Common myeloid progenitor, CD34-positive (primary cell): ENCODE measurements around the gene PKD2. TPM values are rescaled to one million over a fixed set of nuclear protein-coding genes. Genes with fewer than 3 reads are reported as not detected.

Experiments
- CTCF ChIA-PET: fragments of 350-600 bp; sonication (Branson Sonifier 250); formaldehyde crosslinking; loops from one replicate; lab custom pipeline; 2021; ENCODE audit warnings: antibody characterized with exemption; lab: Charles Lee
- POLR2A ChIA-PET: fragments of 350-600 bp; sonication (Branson Sonifier 250); formaldehyde crosslinking; loops from one replicate; lab custom pipeline; 2021; ENCODE audit warnings: antibody characterized with exemption; lab: Charles Lee
- DNase-seq, 3 donors: peaks; one replicate each; pipeline versions ENCODE4 v3.0.0 to v3.0.0-alpha.2; 2013
- H3K27ac ChIP-seq, 2 experiments: 1 replicate in 1 of 2; 2 replicates in 1 of 2; pipeline ENCODE4 v1.7.0; 2013; ENCODE audit warnings: inconsistent platforms in 2 of 2, low read length in 2 of 2, mild to moderate bottlenecking in 2 of 2, low read depth in 1 of 2, moderate library complexity in 1 of 2; ENCODE audit not compliant: severe bottlenecking in 2 of 2, insufficient read depth in 1 of 2, poor library complexity in 1 of 2
- H3K27me3 ChIP-seq, 5 experiments: replicated peaks in 2 of 5; 1 replicate in 3 of 5; 2 replicates in 2 of 5; pipeline versions ENCODE4 v1.6.1 to v1.7.0; 2013; ENCODE audit warnings: low read length in 4 of 5, mild to moderate bottlenecking in 2 of 5, moderate library complexity in 2 of 5, inconsistent platforms in 1 of 5; ENCODE audit not compliant: insufficient read depth in 5 of 5, control insufficient read depth in 4 of 5
- H3K36me3 ChIP-seq, 4 experiments: 1 replicate in 2 of 4; 2 replicates in 2 of 4; pipeline versions ENCODE4 v1.6.1 to v1.7.0; 2013; ENCODE audit warnings: low read length in 3 of 4, control low read depth in 1 of 4, mild to moderate bottlenecking in 1 of 4; ENCODE audit not compliant: control insufficient read depth in 4 of 4, insufficient read depth in 4 of 4
- H3K4me1 ChIP-seq, 4 experiments: 1 replicate in 3 of 4; 2 replicates in 1 of 4; pipeline versions ENCODE4 v1.6.1 to v1.7.1; 2013; ENCODE audit warnings: low read length in 3 of 4, mild to moderate bottlenecking in 3 of 4, control low read depth in 1 of 4, inconsistent platforms in 1 of 4, moderate library complexity in 1 of 4; ENCODE audit not compliant: control insufficient read depth in 4 of 4, insufficient read depth in 4 of 4; ENCODE audit errors: control extremely low read depth in 1 of 4
- H3K4me3 ChIP-seq, 7 experiments: 1 replicate in 4 of 7; 2 replicates in 3 of 7; pipeline versions ENCODE4 v1.5.1 to v1.7.0; 2013; ENCODE audit warnings: mild to moderate bottlenecking in 7 of 7, low read length in 6 of 7, moderate library complexity in 6 of 7, inconsistent platforms in 2 of 7, low read depth in 2 of 7, control low read depth in 1 of 7; ENCODE audit not compliant: insufficient read depth in 4 of 7, control insufficient read depth in 1 of 7; ENCODE audit errors: extremely low read depth in 1 of 7
- H3K9me3 ChIP-seq, 5 experiments: 1 replicate in 4 of 5; 2 replicates in 1 of 5; pipeline versions ENCODE4 v1.6.1 to v1.7.1; 2013; ENCODE audit warnings: low read length in 4 of 5, mild to moderate bottlenecking in 2 of 5, inconsistent platforms in 1 of 5, low read depth in 1 of 5, moderate library complexity in 1 of 5; ENCODE audit not compliant: control insufficient read depth in 4 of 5, insufficient read depth in 2 of 5; ENCODE audit errors: control extremely low read depth in 1 of 5
- WGBS: methylation state at CpG from one replicate; pipeline ENCODE4 v1.1.5; 2013; ENCODE audit not compliant: insufficient coverage; 5-methylcytosine and 5-hydroxymethylcytosine counted together
- polyA plus RNA-seq: library from polyadenylated mRNA; unstranded; fragments of 120-200 nt; gene quantifications from one replicate; pipeline ENCODE4 v1.2.1, GENCODE V29; 2013

PKD2 gene
- 37.7 TPM for polyA plus RNA-seq

- Histone ChIP-seq H3K9me3 (no peaks in the 10 kb centered on the region), H3K36me3 (no peaks in the 10 kb centered on the region), H3K27me3 (no peaks in the 10 kb centered on the region), H3K27ac (peak within 1 kb of the TSS; percentile 62 to 71), H3K4me3 (peak within 1 kb of the TSS; percentile 78 to 93 (median 86)), H3K4me1 (peaks cover 31 to 50% (median 40%) of the 10 kb centered on the region in 4 experiments)
- POLR2A ChIA-PET = no interaction called here
- WGBS = under 1% methylated on average over 87 of the region's 116 CpGs
- DNase-seq = peak; percentile 66 to 84 (median 78)
- CTCF ChIA-PET = no interaction called here
These were observed at the start of gene PKD2 for GRCh38 chr4:88007304-88008121. PKD2 (plus strand) TSS chr4:88007635; CDS start chr4:88007734, 99 bp downstream.

DNA sequence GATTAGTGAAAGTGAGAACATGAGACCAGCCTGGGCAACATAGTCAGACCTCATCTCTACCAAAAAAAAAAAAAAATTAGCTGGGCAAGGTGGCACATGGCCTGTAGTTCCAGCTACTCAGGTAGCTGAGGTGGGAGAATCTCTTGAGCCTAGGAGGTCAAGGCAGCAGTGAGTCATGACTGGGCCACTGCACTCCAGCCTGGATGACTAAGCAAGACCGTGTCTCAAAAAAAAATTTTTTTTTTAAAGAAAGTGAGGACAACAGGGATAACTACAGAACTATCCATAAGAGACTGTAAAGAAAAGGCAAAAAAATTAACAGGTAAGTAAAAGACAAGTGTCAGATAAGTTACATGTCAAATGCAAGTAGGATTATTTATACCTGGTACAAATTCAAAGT, 45.4 kb upstream of the PKD2 start:
- no peak overlapping the region for H3K4me3 ChIP-seq
- DNase-seq = peak in 2 of 3 donors; percentile 31 to 45
- ChIA-PET POLR2A (no interaction called here), CTCF (interaction anchor here (1.0 to 4.6 kb wide), 4 partner anchors 9 to 98 kb away, joined by 3 to 16 read pairs (median 4); no protein-coding TSS in a partner anchor)
- H3K27me3 ChIP-seq = no peaks in the 10 kb centered on the region
- peaks cover 0 to 5% (median 4%) of the 10 kb centered on the region in 4 experiments for H3K4me1 ChIP-seq
- H3K27ac ChIP-seq = no peak overlapping the region
- peaks cover 0 to 2% (median 0%) of the 10 kb centered on the region in 5 experiments for H3K9me3 ChIP-seq
- no CpG with 5 or more reads among the region's 1 CpG for WGBS
- H3K36me3 ChIP-seq = no peaks in the 10 kb centered on the region

DNA sequence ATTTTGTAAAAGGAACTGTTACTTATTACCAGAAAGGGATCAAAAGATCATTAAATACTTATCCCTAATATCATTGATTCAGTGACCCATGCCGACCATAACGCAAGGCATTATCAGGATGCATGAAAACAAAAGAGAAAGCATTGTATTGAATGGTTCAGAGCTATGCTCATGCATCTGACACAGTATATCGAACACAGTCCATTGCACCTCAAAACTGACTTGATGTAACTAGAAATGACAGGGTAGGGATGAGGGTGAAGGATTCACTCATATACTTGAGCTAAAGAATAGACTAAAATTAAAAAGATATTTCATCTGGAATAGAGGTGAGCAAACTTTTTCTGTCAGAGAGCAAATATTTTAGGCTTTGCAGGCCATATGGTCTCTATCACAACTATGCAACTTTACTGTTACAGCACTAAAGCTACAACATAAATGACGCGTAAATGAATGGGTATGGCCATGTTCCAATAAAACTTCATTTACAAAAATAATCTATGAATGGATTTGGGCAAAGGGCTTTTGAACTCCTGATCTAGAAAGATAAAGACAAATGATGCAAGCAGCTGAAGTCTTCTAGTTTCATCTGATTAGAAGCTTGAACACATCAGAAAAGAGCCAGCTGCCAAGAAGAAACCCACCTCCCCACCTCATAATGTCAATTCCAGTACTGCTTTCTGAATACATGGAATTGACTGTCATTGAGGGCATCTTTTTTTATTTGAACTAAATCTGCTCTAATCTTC, 44.9 kb upstream of the PKD2 start:
- Histone ChIP-seq H3K4me1 (peaks cover 0 to 2% (median under 1%) of the 10 kb centered on the region in 4 experiments), H3K4me3 (no peak overlapping the region), H3K36me3 (no peaks in the 10 kb centered on the region), H3K27me3 (no peaks in the 10 kb centered on the region), H3K27ac (no peak overlapping the region), H3K9me3 (peaks cover 0 to 2% (median 0%) of the 10 kb centered on the region in 5 experiments)
- WGBS = 100% methylated on average over 1 of the region's 5 CpGs
- ChIA-PET POLR2A (no interaction called here), CTCF (interaction anchor here (0.7 to 4.6 kb wide), 5 partner anchors 10 to 249 kb away, joined by 3 to 16 read pairs (median 4); no protein-coding TSS in a partner anchor)
- no peak for DNase-seq

- ChIA-PET POLR2A (no interaction called here), CTCF (interaction anchor here (1.9 to 4.6 kb wide), 3 partner anchors 8 to 117 kb away, joined by 7 to 16 read pairs (median 15); no protein-coding TSS in a partner anchor)
- no peak for DNase-seq
- Histone ChIP-seq H3K9me3 (peaks cover 0 to 2% (median 0%) of the 10 kb centered on the region in 5 experiments), H3K36me3 (no peaks in the 10 kb centered on the region), H3K4me1 (peaks cover 0 to 9% (median 2%) of the 10 kb centered on the region in 4 experiments), H3K27me3 (no peaks in the 10 kb centered on the region), H3K27ac (no peak overlapping the region), H3K4me3 (no peak overlapping the region)
- 89% methylated on average over 17 of the region's 21 CpGs for WGBS
These were observed 41.9 kb upstream of the PKD2 start for GRCh38 chr4:87965501-87965975.

GRCh38 chr4:87966095-87966496, 41.3 kb upstream of the PKD2 start:
- Histone ChIP-seq H3K9me3 (peaks cover 0 to 2% (median 0%) of the 10 kb centered on the region in 5 experiments), H3K4me1 (peaks cover 0 to 9% (median 2%) of the 10 kb centered on the region in 4 experiments), H3K27ac (no peak overlapping the region), H3K4me3 (no peak overlapping the region), H3K27me3 (no peaks in the 10 kb centered on the region), H3K36me3 (no peaks in the 10 kb centered on the region)
- no peak for DNase-seq
- WGBS = 100% methylated on average over 6 of the region's 9 CpGs
- CTCF ChIA-PET = interaction anchor here (1.8 to 3.8 kb wide), 4 partner anchors 9 to 117 kb away, joined by 5 to 16 read pairs (median 11); no protein-coding TSS in a partner anchor
- POLR2A ChIA-PET = no interaction called here

DNA sequence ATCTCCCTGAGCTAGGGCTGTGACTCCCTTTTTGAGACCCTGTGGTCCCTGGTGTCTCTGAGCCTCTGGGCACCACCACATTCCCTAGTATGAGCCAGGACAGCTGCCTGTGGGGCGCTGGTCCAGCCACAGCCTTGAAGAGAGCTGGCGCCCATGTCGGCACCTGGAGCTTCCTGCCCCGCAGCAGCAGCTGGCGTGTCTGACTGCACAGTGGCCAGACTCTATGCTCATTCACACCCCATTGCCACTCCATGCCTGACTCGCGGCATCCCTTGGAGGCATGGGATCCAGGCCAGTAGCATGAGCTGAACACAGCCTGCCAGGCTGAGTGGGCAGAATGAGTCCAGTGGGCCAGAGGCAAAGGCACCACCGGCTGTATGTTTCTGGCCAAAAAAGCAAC, 40.2 kb upstream of the PKD2 start:
- H3K27ac ChIP-seq = no peak overlapping the region
- H3K36me3 ChIP-seq = no peaks in the 10 kb centered on the region
- H3K9me3 ChIP-seq = peaks cover 0 to 2% (median 0%) of the 10 kb centered on the region in 5 experiments
- ChIA-PET CTCF (interaction anchor here (1.4 to 3.8 kb wide), 7 partner anchors 10 to 118 kb away, joined by 3 to 16 read pairs (median 8); no protein-coding TSS in a partner anchor), POLR2A (no interaction called here)
- no peaks in the 10 kb centered on the region for H3K27me3 ChIP-seq
- no peak overlapping the region for H3K4me3 ChIP-seq
- no peak for DNase-seq
- H3K4me1 ChIP-seq = peaks cover 0 to 9% (median 2%) of the 10 kb centered on the region in 4 experiments
- WGBS = 93% methylated on average over 8 of the region's 8 CpGs
